22Rv1 (cell line): ENCODE results near the gene DTX4.

ENCODE experiments used
- H3K27ac ChIP-seq: fragments of 450-650 bp; 2 replicates; pipeline ENCODE4 v1.5.1; 2017
- ZFX ChIP-seq: fragments of 450-650 bp; IDR thresholded peaks from 2 replicates; pipeline ENCODE4 v1.6.1; 2017; ENCODE audit warnings: antibody characterized with exemption, borderline replicate concordance
- TF ChIP-seq, protein P1 (sequence below): fragments of 450-650 bp; IDR thresholded peaks from 2 replicates; pipeline ENCODE4 v1.5.1; 2017; ENCODE audit warnings: mild to moderate bottlenecking

Gene DTX4

DNA sequence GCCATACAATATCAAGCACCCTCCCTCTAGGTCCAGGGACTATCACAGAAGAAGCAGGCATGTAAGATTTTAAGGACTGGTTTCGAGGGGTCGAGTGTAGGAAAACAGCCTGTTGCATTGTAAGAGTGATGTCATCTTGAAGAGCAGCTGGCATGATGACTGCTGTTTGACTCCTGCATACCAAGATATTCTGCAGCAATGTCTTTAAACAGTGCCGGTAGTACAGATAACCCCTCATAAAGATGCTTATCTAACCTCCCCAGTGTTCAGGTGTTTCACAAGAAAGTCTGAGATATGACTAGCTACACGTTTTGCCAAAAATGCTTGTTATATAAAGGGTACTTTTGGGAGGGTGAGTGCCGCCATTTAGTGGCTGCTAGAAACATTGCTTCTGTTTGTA, 17.3 kb upstream of the DTX4 start:
- TF ChIP-seq ZFX = no peak
- TF ChIP-seq, protein P1, sequence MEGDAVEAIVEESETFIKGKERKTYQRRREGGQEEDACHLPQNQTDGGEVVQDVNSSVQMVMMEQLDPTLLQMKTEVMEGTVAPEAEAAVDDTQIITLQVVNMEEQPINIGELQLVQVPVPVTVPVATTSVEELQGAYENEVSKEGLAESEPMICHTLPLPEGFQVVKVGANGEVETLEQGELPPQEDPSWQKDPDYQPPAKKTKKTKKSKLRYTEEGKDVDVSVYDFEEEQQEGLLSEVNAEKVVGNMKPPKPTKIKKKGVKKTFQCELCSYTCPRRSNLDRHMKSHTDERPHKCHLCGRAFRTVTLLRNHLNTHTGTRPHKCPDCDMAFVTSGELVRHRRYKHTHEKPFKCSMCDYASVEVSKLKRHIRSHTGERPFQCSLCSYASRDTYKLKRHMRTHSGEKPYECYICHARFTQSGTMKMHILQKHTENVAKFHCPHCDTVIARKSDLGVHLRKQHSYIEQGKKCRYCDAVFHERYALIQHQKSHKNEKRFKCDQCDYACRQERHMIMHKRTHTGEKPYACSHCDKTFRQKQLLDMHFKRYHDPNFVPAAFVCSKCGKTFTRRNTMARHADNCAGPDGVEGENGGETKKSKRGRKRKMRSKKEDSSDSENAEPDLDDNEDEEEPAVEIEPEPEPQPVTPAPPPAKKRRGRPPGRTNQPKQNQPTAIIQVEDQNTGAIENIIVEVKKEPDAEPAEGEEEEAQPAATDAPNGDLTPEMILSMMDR = 0 out of 2 replicates have a peak, but pooled peaks have one; percentile 7
- peak overlapping the region; percentile 36; the same call in 1 of the 2 replicates for H3K27ac ChIP-seq

DNA sequence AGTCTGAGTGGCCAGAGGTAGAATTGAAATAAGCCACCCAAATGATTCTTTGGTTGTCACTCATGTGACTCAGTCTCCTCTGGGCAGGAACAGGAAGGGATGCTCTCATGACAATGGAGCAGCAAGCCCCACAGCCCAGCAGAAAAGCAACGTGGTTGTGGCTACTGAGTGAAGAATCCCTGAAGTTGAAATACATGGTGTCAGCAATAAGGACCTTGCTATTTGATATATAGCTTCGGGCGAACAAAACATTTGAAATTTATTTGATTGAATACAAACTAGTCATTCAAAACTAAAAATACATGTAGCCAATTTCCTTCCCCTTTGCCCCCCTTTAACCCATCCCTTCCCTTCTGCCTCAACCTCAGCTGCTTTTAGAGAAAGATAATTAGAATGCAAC, 14.5 kb upstream of the DTX4 start:
- H3K27ac ChIP-seq = peak overlapping the region; percentile 46
- no peak for TF ChIP-seq ZFX
- TF ChIP-seq, protein P1 = no peak

DNA sequence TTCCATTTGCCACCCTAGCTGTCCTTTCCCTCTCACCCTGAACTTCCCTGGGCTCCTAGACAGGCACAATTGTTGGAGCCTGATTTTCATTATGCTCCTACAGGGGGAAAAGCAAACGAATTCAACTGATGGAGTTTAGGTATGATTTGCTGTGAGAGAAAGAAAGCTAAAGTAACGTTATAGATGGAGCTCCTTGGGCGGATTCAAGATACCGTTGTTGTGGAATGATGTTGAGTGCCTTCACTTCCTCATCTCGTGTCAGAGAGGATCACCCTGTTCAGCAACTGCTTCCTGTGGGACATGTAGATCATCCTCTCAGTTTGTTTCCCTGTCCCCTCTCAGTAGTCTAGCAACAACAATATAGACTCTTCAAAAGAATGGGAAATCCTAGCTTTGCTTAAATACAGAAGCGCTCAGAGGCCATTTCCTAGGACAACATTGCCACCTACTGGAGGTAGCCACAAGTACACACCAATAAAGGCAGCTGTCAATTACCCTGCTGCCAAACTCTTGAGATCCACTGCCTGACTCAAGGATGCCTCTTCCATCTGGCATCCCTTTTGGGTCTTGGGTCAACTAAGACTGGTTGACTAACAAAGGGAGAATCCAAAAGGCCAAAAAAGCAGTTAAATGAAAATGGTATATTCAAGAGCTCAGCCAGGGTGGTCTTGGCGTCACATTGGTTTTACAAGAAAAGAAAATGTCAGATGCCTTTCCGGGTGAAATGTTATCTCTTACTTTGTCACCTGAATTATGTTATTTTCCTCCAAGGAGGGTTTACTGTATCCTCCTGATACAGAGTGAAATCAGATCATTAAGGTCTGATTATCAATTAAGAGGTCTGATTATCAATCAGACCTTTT, 13.5 kb upstream of the DTX4 start:
- peak overlapping the region; percentile 46 for H3K27ac ChIP-seq
- TF ChIP-seq, protein P1 = peak; percentile 81
- TF ChIP-seq ZFX = no peak

DNA sequence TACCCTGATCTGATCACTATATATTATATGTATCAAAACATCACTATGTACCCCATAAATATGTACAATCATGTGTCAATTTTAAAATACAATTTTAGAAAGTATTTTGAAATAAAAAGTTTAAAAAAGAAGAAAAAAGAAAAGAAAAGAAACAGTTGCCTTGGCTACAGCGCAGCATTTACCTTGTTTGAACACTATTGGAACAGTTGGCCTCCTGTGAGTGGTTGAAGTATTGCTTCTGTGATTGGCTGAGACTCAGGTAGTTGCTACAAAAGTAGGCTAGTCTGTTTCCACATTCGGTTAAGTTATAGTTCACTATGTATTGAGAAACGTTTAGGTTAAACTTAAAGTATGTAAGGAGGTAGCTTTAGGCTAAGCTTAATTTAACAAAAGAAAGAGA, 7.9 kb upstream of the DTX4 start:
- no peak overlapping the region for H3K27ac ChIP-seq
- TF ChIP-seq, protein P1 = no peak
- TF ChIP-seq ZFX = no peak

DNA sequence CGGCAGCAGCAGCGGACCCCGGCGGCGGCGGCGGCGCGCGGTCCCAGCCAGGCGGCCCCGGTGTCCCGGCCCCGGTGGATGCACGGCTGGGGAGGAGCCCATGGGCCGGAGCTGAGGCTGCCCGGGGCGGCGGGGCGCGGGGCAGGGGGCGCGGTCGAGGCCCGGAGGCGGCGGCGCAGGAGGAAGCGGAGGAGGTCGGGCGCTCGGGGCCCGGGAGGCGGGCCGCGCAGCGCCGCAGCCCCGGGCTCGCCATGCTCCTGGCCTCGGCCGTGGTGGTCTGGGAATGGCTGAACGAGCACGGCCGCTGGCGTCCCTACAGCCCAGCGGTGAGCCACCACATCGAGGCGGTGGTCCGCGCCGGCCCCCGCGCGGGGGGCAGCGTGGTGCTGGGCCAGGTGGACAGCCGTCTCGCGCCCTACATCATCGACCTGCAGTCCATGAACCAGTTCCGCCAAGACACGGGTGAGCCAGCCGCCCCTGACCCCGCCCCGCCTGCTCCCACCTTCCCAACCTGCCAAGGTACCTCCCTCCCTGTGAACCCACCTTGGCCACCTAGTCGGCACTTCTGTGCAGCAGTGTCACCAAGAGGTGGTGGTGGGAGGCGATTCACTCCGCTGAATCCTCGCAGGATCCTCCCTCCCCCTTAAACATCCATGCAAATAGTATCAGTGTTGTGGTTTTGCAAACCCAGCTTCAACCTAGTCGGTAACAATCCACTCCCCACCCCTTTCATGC, 580 bp downstream of the DTX4 start:
- no peak overlapping the region for H3K27ac ChIP-seq

DNA sequence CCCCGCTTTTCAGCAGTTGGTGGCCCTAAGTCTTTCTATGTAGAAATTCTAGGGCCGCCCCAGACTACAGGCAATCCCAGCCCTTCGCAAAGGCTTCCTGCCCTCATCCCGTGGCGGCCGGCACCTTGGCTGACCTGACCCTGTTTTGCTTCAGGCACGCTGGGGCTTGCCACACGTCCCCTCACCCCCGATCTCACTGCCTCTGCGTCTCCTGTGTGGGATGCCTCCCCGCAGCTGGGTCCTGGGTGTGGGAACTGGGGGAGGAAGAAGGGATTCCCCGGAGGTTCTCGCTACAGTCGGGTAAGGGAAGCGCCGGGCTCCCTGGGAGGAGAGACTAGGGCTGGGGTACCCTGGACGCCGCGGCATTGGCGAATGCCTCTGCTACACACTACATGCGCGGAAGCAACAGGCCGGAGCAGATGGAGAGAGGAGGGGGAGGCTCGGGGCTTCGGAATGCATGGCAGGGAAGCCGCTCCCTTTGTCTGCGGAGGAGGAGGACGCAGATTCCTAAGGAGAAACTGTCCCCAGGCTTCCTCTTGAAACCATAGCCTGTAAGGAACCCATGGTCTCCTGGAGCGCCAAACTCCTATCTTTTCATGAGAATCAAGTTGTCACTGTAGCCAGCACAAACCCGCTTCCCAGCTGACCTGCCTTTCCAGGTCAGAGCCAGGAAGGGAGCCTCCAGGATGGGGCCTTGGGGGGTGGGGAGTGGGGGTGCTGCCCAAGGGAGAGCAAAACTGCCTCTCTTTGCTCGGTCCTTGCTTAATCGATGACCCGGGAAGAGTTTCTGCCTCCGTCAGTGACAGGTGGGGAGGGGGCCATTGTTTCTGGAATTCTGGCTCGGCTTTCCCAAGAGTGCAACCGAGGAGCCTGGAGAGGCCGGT, 1.4 kb downstream of the DTX4 start:
- H3K27ac ChIP-seq = no peak overlapping the region
- TF ChIP-seq, protein P1 = no peak

More for the DNA sequence above, 580 bp downstream of the DTX4 start:
- TF ChIP-seq ZFX = no peak
- TF ChIP-seq, protein P1 = no peak
